Gastroesophageal sphincter (tissue), 3 donors: ENCODE results near the gene ACHE.

Experiments used
- EP300 ChIP-seq: sonication (generic); formaldehyde crosslinking; IDR thresholded peaks from one replicate; pipeline ENCODE4 v1.6.1; 2017; ENCODE audit warnings: antibody characterized with exemption, mild to moderate bottlenecking
- POLR2A ChIP-seq, 2 donors: fragments of 450-650 bp; IDR thresholded peaks; one replicate each; pipeline ENCODE4 v1.6.1; 2017; ENCODE audit warnings: antibody characterized with exemption in 2 of 2, mild to moderate bottlenecking in 2 of 2, moderate library complexity in 1 of 2
- POLR2AphosphoS5 ChIP-seq: sonication (generic); formaldehyde crosslinking; IDR thresholded peaks from one replicate; pipeline ENCODE4 v1.6.1; 2017; ENCODE audit warnings: antibody characterized with exemption
- TF ChIP-seq, protein P1 (sequence below), 4 experiments: fragments of 200-600 bp in 2 of 4; fragments of 450-650 bp in 2 of 4; sonication (generic) in 1 of 4; IDR thresholded peaks; one replicate each; pipeline ENCODE4 v1.5.1; 2017 to 2019; ENCODE audit warnings: antibody characterized with exemption in 4 of 4, mild to moderate bottlenecking in 2 of 4, moderate library complexity in 2 of 4

- TF ChIP-seq, protein P1, sequence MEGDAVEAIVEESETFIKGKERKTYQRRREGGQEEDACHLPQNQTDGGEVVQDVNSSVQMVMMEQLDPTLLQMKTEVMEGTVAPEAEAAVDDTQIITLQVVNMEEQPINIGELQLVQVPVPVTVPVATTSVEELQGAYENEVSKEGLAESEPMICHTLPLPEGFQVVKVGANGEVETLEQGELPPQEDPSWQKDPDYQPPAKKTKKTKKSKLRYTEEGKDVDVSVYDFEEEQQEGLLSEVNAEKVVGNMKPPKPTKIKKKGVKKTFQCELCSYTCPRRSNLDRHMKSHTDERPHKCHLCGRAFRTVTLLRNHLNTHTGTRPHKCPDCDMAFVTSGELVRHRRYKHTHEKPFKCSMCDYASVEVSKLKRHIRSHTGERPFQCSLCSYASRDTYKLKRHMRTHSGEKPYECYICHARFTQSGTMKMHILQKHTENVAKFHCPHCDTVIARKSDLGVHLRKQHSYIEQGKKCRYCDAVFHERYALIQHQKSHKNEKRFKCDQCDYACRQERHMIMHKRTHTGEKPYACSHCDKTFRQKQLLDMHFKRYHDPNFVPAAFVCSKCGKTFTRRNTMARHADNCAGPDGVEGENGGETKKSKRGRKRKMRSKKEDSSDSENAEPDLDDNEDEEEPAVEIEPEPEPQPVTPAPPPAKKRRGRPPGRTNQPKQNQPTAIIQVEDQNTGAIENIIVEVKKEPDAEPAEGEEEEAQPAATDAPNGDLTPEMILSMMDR (IDR thresholded peaks at IDR 0.05) = no peak
- TF ChIP-seq POLR2AphosphoS5 (no peak), POLR2A (IDR thresholded peaks at IDR 0.05) (no peak), EP300 (no peak)
Measured at GRCh38 chr7:100901921-100902332, 6.2 kb upstream of the ACHE start.
